GM21381 (cell line): ENCODE measurements around the gene EVI5.
"Not testable (repeated sequence)": the region's sequence is repeated elsewhere in the genome, so short reads cannot be mapped to it uniquely, and the experiment has no call there.

Experiments used
- ATAC-seq: cut with Tn5 transposase; IDR thresholded peaks from one replicate; pipeline ENCODE4 v1.9.1; 2021; ENCODE audit warnings: mild to moderate bottlenecking, moderate library complexity; ENCODE audit not compliant: unreplicated experiment

EVI5 gene

GRCh38 chr1:92583821-92584760 lies 200.8 kb downstream of the EVI5 start:
- peak; percentile 78 for ATAC-seq

- no peak for ATAC-seq
Measured at GRCh38 chr1:92577261-92577895, 207.5 kb downstream of the EVI5 start.

- ATAC-seq = no peak
Measured at GRCh38 chr1:92575123-92575522, 209.8 kb downstream of the EVI5 start.

- ATAC-seq = no peak
Measured at GRCh38 chr1:92572520-92572919, 212.4 kb downstream of the EVI5 start.

- no peak for ATAC-seq
Measured at GRCh38 chr1:92571578-92571977, 213.3 kb downstream of the EVI5 start.

GRCh38 chr1:92567211-92567868 lies 217.6 kb downstream of the EVI5 start:
- ATAC-seq = no peak

- peak; percentile 92 for ATAC-seq
Measured at GRCh38 chr1:92563457-92564216, 221.3 kb downstream of the EVI5 start.

- no peak for ATAC-seq
Measured at GRCh38 chr1:92556350-92556749, 228.6 kb downstream of the EVI5 start.

- no peak for ATAC-seq
Measured at GRCh38 chr1:92554216-92554615, 230.7 kb downstream of the EVI5 start.

- no peak for ATAC-seq
Measured at GRCh38 chr1:92551916-92552315, 233.0 kb downstream of the EVI5 start.

GRCh38 chr1:92544756-92545165 lies 240.1 kb downstream of the EVI5 start:
- ATAC-seq = no peak

- no peak for ATAC-seq
Measured at GRCh38 chr1:92543131-92544055, 241.5 kb downstream of the EVI5 start.

- peak; percentile 57 for ATAC-seq
Measured at GRCh38 chr1:92538413-92539061, 246.4 kb downstream of the EVI5 start.

- peak; percentile 75 for ATAC-seq
Measured at GRCh38 chr1:92538048-92538412, 246.9 kb downstream of the EVI5 start.

- peak; percentile 52 for ATAC-seq
Measured at GRCh38 chr1:92536980-92537884, 247.7 kb downstream of the EVI5 start.

- peak; percentile 7 for ATAC-seq
Measured at GRCh38 chr1:92536211-92536979, 248.5 kb downstream of the EVI5 start.

GRCh38 chr1:92532371-92532770 lies 252.5 kb downstream of the EVI5 start:
- ATAC-seq = not testable (repeated sequence)

- ATAC-seq = not testable (repeated sequence)
Measured at GRCh38 chr1:92531939-92532338, 253.0 kb downstream of the EVI5 start.
